GM19023 (cell line): ENCODE results near the gene FOXK2.

Experiments used
- ATAC-seq: cut with Tn5 transposase; IDR thresholded peaks from one replicate; pipeline ENCODE4 v1.9.1; 2021; ENCODE audit warnings: mild to moderate bottlenecking, moderate library complexity; ENCODE audit not compliant: unreplicated experiment

FOXK2 gene

GRCh38 chr17:82602487-82602886, 83.0 kb downstream of the FOXK2 start:
- no peak for ATAC-seq

- no peak for ATAC-seq
These were observed 83.6 kb downstream of the FOXK2 start for GRCh38 chr17:82602986-82603710.

DNA sequence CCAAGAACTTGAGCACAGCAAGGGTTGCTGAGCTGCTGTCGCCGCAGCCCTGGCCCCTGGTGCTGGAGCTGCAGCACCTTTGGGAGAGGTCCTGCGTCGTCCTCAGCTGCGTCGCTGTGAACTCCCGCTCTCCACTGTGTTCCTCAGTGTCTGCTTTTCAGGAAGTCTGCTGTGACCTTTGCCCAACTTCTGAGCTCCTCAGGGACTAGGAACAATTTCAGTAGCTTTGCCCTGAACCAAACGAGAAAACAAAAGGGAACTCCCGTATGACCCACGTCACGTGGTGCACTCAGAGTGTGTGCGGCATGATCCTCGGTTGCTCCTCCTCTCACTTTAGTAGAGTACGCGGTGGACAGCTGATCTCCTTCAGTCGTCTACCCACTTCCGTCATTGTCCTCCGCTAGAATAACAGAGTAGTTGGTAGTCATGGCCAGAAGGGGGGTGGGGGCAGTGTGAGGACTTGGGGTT, 84.5 kb downstream of the FOXK2 start:
- ATAC-seq, result no peak

- no peak for ATAC-seq
These were observed 85.0 kb downstream of the FOXK2 start for GRCh38 chr17:82604532-82604931.

DNA sequence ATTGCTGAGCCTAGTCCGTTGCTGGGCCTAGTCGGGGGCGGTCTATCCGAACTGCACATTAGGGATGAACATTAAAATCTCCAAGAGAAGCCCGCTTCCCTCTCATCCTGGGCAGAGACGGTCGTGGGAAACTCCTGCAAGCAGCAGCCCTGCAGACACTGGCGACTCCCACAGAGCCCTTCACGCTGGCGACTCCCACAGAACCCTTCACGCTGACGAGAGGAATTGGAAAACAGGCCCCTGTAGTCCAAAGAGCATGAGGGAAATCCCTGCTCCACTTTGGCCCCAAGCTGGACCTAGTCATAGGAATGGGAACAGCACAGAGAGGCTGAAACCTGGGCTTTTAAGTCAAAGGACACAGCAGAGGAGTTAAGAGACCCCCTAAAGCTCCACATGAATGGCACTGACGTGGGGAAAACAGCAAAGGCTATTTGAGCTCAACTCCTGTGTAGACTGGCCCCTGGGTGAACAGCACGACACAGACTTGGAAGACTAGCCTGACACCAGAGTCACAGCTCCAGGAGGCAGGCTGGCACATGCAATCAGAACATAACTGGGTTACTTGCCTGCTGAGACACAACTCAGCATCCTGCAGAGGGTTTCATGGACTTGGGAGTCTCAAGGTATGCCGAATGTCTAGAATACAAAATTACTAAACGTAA, 86.5 kb downstream of the FOXK2 start:
- no peak for ATAC-seq

- ATAC-seq, result no peak
These were observed 89.3 kb downstream of the FOXK2 start for GRCh38 chr17:82608816-82609215.

GRCh38 chr17:82609655-82610054, 90.1 kb downstream of the FOXK2 start:
- no peak for ATAC-seq

GRCh38 chr17:82611140-82612058, 91.9 kb downstream of the FOXK2 start:
- no peak for ATAC-seq

DNA sequence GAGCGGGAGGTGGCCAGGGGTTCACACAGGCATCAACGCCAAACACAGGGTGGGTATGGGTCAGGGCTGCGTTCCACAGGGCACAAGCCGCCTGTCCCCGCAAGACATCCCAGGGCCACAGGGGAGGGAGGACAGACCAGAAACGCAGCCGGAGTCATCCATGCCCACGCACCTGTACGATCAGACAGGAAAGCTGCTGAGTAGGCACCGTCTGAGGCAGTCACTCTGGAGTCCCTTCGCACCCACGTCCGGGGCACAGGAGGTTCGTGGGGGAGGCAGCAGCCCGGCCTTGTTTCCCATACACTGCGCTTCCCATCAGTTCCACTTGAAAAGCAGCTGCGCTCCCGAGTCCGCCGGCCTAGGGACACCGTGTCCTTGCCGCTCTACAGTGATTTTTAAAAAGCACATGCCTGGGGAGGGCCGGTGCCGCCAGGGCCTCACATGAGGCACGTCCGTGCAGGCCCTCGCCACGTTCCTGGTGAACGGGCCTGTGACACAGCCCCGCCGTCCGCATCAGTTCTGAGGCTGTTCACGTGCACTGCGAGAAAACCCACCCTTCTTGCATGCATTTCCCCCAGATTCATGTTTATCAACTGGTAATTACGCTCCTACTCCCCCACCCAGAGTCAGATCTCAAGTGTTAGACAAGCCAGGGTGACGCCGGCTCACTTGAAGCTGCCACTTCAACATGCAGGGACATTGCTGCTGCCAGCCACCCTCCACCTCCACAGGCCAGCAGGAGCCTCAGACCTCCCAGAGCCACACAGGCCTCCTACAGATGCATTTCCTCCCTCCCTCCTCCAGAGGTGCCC, 94.0 kb downstream of the FOXK2 start:
- ATAC-seq, result no peak

GRCh38 chr17:82614095-82614631, 94.6 kb downstream of the FOXK2 start:
- no peak for ATAC-seq

DNA sequence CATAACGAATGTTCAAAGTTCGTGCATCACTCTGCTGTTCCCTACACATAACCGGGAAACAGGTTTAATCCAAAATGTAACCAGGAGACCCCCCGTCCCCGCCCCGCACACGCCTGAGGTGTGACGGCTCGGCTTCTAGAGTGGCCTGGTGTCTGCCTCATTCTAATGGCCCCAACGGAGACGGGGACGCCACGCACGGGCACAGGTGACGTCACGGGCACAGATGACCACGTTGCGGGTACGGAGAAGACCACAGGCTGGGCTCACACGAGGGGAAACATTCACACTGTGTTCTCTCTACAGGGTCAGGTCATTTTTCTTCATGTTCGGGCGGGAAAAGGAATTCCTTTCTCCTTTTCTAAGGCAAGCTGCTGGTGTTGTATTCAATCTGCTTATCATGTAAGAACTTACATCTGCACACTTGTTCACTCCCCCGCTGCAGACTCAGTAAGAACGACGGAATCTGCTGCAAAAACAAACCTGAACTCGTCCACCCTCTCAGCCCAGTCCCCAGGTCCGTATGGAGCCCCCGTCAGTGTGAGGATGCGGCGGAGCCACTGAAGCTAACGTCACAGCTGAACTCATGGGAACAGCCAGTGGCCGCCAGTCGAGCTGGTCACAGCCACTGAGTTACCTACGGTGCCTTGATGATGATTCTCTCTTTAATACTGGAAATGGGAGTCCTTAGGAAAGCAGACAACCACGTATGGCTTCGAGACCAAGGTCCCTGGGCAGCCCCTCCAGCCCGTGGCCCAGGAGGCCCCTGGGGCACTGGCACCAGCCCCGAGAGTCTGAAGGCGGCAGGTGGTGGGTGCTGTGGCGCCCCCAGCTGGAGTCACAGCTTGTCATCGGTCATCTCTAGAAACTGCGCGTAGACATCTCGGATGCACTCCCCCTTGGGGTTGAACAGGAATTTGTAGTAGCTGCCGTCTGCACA, 95.8 kb downstream of the FOXK2 start:
- no peak for ATAC-seq

- no peak for ATAC-seq
These were observed 96.6 kb downstream of the FOXK2 start for GRCh38 chr17:82616021-82616711.

- ATAC-seq, result no peak
These were observed 99.7 kb downstream of the FOXK2 start for GRCh38 chr17:82619211-82619610.

DNA sequence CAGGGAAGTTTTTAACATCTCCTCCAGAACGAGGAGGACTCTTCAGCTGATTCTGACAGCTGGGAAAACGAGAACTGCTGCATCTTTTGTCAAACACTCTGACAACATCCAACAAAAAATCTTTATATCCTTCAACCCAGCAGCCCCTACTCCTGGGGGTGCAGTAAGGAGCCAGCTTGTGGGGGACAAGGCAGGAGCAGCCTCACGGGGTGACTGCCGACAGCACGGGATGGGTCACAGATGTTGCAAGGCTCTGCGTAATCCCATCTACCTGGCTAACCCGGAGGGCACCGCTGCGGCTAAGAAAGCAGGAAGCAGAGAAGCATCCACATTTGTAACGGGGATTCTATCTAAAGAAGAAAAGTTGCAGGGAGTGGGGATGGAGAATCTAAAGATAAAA, 100.1 kb downstream of the FOXK2 start:
- no peak for ATAC-seq

DNA sequence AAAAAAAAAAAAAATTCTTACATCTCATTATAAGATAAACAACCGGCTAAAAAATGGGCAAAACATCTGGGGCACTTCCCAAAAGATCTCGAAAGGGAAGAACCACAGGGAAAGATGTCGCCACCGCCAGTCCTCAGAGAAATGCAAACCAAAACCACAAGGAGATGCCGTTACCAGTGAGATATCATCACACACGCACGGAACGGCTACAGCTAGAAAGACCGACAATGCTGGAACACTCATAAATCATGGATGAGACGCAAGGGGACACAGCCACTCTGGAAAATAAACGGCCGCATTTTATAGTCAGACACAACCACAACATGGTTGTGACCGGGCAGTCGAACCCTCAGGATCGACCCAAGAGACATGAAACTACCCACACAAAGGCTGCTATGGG, 104.2 kb downstream of the FOXK2 start:
- no peak for ATAC-seq

GRCh38 chr17:82627405-82627804, 107.9 kb downstream of the FOXK2 start:
- no peak for ATAC-seq

- no peak for ATAC-seq
These were observed 110.2 kb downstream of the FOXK2 start for GRCh38 chr17:82629748-82630147.

DNA sequence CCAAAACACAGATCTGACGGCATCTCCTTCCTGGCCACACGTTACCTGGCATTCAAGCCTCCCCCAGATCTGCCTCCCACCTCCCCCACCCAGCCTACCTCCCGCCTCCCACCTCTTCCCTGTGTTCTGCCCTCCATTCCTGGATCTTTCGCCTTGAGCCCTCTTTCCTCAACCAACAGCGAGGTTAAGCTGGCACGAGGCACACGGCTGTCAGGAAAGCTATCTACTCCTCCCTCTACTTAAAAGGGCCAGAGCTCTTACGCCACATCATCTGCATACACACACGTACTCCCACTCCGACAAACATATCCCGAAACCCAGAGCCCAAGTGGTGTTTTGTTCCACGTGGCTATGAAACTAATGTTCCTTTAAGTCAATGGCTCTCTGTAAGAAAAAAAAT, 110.7 kb downstream of the FOXK2 start:
- ATAC-seq, result no peak

- ATAC-seq, result no peak
These were observed 112.0 kb downstream of the FOXK2 start for GRCh38 chr17:82631544-82631943.
